OCI-LY3 (cell line): ENCODE measurements around the gene INTS11.

Source experiments
- CTCF ChIP-seq: fragments of 200-600, 300-600 bp; sonication (generic); IDR thresholded peaks from 2 replicates; pipeline ENCODE4 v1.5.1; 2014; ENCODE audit warnings: antibody characterized with exemption, low read length, low read depth
- EZH2phosphoT487 ChIP-seq: fragments of 200-600 bp; shearing (Covaris generic); IDR thresholded peaks from 2 replicates; pipeline ENCODE4 v1.6.1; 2018; ENCODE audit warnings: antibody characterized with exemption, mixed run types, low read depth

- TF ChIP-seq CTCF (no peak), EZH2phosphoT487 (no peak)
Observed at GRCh38 chr1:1343811-1344421, 19.5 kb upstream of the INTS11 start.
